Measurements from ENCODE around the gene THAP7. TPM values are rescaled to one million over a fixed set of nuclear protein-coding genes. Genes with fewer than 3 reads are reported as not detected.

Gene THAP7
- total and polyA plus RNA-seq, 2 donors (not counting 1 experiment from before 2014, with no cell fraction given), result 37.7 to 70.1 TPM

DNA sequence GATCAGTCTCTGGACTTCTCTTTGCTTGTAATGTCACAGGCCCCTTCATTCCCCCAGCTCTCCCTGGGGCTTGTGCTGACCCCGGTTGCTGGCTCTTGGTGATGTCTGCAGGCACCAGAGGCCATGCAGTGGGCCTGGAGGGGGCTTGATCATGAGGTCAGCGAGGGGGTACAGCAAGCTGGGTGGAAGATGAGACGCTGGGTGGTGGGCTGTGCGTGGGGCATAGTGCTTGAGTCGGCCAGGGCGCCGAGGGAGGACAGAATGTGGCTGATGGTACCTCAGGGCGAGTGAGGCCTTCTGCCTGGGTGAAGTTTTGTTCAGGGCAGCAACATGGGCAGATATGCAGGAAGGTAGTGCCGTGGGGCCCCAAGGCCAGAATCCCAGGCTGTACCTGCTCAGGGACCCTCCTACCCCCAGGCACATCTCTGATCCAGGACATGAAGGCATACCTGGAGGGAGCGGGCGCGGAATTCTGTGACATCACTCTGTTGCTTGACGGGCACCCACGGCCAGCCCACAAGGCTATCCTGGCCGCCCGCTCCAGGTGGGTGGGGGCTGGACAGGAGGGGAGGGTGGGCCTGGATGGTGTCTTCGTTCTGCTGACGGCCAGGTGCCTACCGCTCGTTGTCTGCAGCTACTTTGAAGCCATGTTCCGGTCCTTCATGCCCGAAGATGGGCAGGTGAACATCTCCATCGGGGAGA lies 6.4 kb downstream of the THAP7 start:
- ChIA-PET POLR2A (no interaction called here), CTCF (no interaction called here)
- Histone ChIP-seq H3K27me3 (replicated peaks in 1 of 4; ENCODE audit: control extremely low read depth in 1 of 4, control insufficient read depth in 3 of 4, insufficient read depth in 4 of 4, low read length in 3 of 4) (no peaks in the 10 kb centered on the region), H3K4me2 (replicated peaks; ENCODE audit: low read depth, low read length, poor library complexity, severe bottlenecking) (no peak overlapping the region), H3K9ac (ENCODE audit: low read length) (no peak overlapping the region), H3K27ac (ENCODE audit: low read length in 2 of 2) (no peak overlapping the region), H3K79me2 (ENCODE audit: control insufficient read depth, insufficient read depth, low read length) (peaks cover 7% of the 10 kb centered on the region), H2AFZ (ENCODE audit: insufficient read depth, low read depth, low read length, poor library complexity, severe bottlenecking) (no peak overlapping the region), H3K36me3 (replicated peaks in 1 of 2; ENCODE audit: control extremely low read depth in 1 of 2, control insufficient read depth in 1 of 2, extremely low read depth in 1 of 2, insufficient read depth in 2 of 2, low read length in 1 of 2) (peaks cover 0 to 34% of the 10 kb centered on the region in 2 experiments), H4K20me1 (ENCODE audit: control insufficient read depth, insufficient read depth, low read length, poor library complexity, severe bottlenecking) (peaks cover 22% of the 10 kb centered on the region), H3K9me3 (ENCODE audit: control extremely low read depth in 1 of 3, control insufficient read depth in 2 of 3, insufficient read depth in 1 of 3, low read length in 2 of 3) (peaks cover 0 to 3% (median 0%) of the 10 kb centered on the region in 3 donors), H3K4me1 (ENCODE audit: control insufficient read depth in 2 of 2, insufficient read depth in 2 of 2, low read length in 2 of 2) (peaks cover 6 to 9% of the 10 kb centered on the region in 2 donors), H3K4me3 (ENCODE audit: control extremely low read depth in 1 of 5, extremely low read depth in 1 of 5, insufficient read depth in 1 of 5, low read depth in 2 of 5, low read length in 4 of 5) (no peak overlapping the region)
- intact Hi-C loops (cut with micrococcal nuclease), result no loop called here
- DNase-seq (no peak), ATAC-seq (ENCODE audit: low read depth) (no peak)
- Mint-ChIP-seq H3K27ac (peak overlapping the region; percentile 46), H3K9me3 (ENCODE audit: insufficient read depth) (no peaks in the 10 kb centered on the region), H3K4me1 (peaks cover 7% of the 10 kb centered on the region), H3K4me3 (no peak overlapping the region), H3K27me3 (no peaks in the 10 kb centered on the region)
- TF ChIP-seq, protein P1, sequence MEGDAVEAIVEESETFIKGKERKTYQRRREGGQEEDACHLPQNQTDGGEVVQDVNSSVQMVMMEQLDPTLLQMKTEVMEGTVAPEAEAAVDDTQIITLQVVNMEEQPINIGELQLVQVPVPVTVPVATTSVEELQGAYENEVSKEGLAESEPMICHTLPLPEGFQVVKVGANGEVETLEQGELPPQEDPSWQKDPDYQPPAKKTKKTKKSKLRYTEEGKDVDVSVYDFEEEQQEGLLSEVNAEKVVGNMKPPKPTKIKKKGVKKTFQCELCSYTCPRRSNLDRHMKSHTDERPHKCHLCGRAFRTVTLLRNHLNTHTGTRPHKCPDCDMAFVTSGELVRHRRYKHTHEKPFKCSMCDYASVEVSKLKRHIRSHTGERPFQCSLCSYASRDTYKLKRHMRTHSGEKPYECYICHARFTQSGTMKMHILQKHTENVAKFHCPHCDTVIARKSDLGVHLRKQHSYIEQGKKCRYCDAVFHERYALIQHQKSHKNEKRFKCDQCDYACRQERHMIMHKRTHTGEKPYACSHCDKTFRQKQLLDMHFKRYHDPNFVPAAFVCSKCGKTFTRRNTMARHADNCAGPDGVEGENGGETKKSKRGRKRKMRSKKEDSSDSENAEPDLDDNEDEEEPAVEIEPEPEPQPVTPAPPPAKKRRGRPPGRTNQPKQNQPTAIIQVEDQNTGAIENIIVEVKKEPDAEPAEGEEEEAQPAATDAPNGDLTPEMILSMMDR (IDR thresholded peaks at IDR 0.05), result no peak
- TF ChIP-seq EZH2 (IDR thresholded peaks at IDR 0.05; ENCODE audit: borderline replicate concordance, insufficient read depth, low read depth, low read length, poor library complexity, severe bottlenecking), result no peak
- WGBS (ENCODE audit: insufficient coverage), result 94% methylated on average over 15 of the region's 23 CpGs

DNA sequence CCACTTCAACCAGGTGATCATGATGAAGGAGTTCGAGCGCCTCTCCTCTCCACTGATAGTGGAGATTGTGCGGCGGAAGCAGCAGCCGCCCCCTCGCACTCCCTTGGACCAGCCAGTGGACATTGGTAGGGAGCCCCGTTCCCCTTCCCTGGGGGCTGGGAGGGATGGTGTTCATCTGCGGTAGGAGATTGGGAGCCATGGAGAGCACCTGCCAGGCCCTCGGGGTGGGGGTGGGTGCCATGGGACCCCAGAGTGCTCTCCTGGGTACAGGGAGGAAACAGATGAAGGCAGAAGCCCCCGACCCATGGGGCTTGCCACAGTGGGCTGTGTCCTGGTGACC lies 7.0 kb downstream of the THAP7 start:
- Histone ChIP-seq H3K9me3 (ENCODE audit: control extremely low read depth in 1 of 3, control insufficient read depth in 2 of 3, insufficient read depth in 1 of 3, low read length in 2 of 3) (peaks cover 0 to 3% (median 0%) of the 10 kb centered on the region in 3 donors), H2AFZ (ENCODE audit: insufficient read depth, low read depth, low read length, poor library complexity, severe bottlenecking) (no peak overlapping the region), H3K27me3 (replicated peaks in 1 of 4; ENCODE audit: control extremely low read depth in 1 of 4, control insufficient read depth in 3 of 4, insufficient read depth in 4 of 4, low read length in 3 of 4) (no peaks in the 10 kb centered on the region), H4K20me1 (ENCODE audit: control insufficient read depth, insufficient read depth, low read length, poor library complexity, severe bottlenecking) (peaks cover 16% of the 10 kb centered on the region), H3K4me1 (ENCODE audit: control insufficient read depth in 2 of 2, insufficient read depth in 2 of 2, low read length in 2 of 2) (peaks cover 0 to 3% of the 10 kb centered on the region in 2 donors), H3K27ac (ENCODE audit: low read length in 2 of 2) (no peak overlapping the region), H3K36me3 (replicated peaks in 1 of 2; ENCODE audit: control extremely low read depth in 1 of 2, control insufficient read depth in 1 of 2, extremely low read depth in 1 of 2, insufficient read depth in 2 of 2, low read length in 1 of 2) (peaks cover 0 to 30% of the 10 kb centered on the region in 2 experiments), H3K9ac (ENCODE audit: low read length) (no peak overlapping the region), H3K4me2 (replicated peaks; ENCODE audit: low read depth, low read length, poor library complexity, severe bottlenecking) (no peak overlapping the region), H3K79me2 (ENCODE audit: control insufficient read depth, insufficient read depth, low read length) (peaks cover 1% of the 10 kb centered on the region), H3K4me3 (ENCODE audit: control extremely low read depth in 1 of 5, extremely low read depth in 1 of 5, insufficient read depth in 1 of 5, low read depth in 2 of 5, low read length in 4 of 5) (no peak overlapping the region)
- ChIA-PET CTCF (interaction anchor here (1.1 kb wide), 1 partner anchor 13 kb away, joined by 3 read pairs; the partner anchor contains the start of gene LZTR1), POLR2A (no interaction called here)
- TF ChIP-seq, protein P1 (IDR thresholded peaks at IDR 0.05), result no peak
- no peak for TF ChIP-seq EZH2 (IDR thresholded peaks at IDR 0.05; ENCODE audit: borderline replicate concordance, insufficient read depth, low read depth, low read length, poor library complexity, severe bottlenecking)
- H3K4me3 Mint-ChIP-seq, result no peak overlapping the region
- ATAC-seq (ENCODE audit: low read depth) (no peak), DNase-seq (no peak)
- H3K27ac Mint-ChIP-seq, result peak overlapping the region; percentile 34
- H3K27me3 Mint-ChIP-seq, result no peaks in the 10 kb centered on the region
- WGBS (ENCODE audit: insufficient coverage), result 86% methylated on average over 6 of the region's 10 CpGs
- H3K9me3 Mint-ChIP-seq (ENCODE audit: insufficient read depth), result no peaks in the 10 kb centered on the region
- intact Hi-C loops (cut with micrococcal nuclease), result no loop called here
- peaks cover 2% of the 10 kb centered on the region for H3K4me1 Mint-ChIP-seq
